ENCODE data around the gene CD180. TPM values are rescaled to one million over a fixed set of nuclear protein-coding genes. Genes with fewer than 3 reads are reported as not detected.

The CD180 gene
- total RNA-seq, 1 experiment from 2014 or later: not detected

DNA sequence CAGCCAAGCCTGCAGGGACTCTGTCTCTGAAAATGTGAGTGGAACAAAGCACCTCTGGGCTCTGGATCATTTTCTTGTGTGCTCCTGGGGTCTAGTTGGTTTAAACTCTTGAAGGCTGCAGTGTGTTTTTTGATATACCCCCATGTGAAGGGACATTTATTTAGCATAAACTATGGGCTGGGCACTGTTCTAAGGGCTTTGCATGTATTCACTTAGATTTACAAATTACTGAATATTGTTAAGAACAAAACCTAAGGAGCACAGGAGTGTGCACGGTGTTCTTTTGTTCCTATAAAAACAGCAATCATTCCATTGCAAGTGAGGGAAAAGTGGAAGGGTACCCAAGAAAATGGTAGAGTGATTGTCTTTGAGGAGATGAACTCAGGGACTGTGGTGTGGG, 20.0 kb upstream of the CD180 start:
- H3K27me3 ChIP-seq: no peaks in the 10 kb centered on the region
- H3K36me3 ChIP-seq: no peaks in the 10 kb centered on the region
- no peak overlapping the region for H3K4me3 ChIP-seq
- no peaks in the 10 kb centered on the region for H3K9me3 ChIP-seq
- no peak for DNase-seq

DNA sequence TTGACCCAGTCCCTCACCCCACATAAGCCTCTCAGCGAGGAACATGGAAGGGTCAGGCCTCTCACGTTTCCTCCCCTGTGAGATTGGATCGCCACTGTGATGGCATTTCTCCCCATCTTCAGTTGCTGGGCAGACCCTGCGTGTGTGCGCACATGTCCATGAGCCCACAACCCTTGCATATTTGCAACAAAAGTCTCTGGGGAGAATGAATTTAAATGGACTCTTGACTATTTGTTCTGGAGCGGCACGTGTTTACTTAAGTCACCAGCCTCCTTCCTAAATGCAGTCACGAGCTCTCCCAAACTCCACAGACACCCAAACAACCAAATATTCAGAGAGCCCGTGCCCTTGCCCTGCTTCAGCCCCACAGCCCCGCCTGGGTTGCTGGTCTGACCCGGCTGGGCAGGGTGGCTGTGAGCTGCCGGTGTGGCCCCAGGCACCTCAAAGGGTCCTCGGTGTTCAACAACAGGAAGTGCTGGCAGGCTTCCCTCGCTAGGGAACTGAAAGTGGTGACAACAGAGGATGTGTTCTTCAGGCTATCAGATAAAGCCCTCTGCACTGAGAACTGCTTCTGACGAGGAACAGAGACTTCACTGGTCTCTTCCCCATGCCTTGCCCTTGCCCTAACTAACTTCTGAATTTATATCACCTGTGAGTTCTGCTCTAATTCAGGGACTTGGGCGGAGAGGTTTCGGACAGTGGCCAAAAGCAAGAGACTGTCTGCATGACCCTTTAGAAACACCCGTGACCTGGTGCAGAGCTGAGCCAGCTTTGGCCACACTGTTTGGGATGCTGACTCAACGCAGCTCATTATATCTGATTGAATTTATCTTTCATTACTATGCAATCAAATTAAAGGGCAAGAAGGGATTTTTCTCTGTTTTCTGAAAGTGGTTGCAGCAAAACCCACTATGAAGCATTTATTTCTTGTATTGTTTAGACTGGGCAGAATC, 19.2 kb upstream of the CD180 start:
- H3K36me3 ChIP-seq: no peaks in the 10 kb centered on the region
- no peaks in the 10 kb centered on the region for H3K9me3 ChIP-seq
- no peak overlapping the region for H3K4me3 ChIP-seq
- no peaks in the 10 kb centered on the region for H3K27me3 ChIP-seq
- DNase-seq: no peak

GRCh38 chr5:67214707-67215447, 18.3 kb upstream of the CD180 start:
- H3K27me3 ChIP-seq: no peaks in the 10 kb centered on the region
- no peaks in the 10 kb centered on the region for H3K36me3 ChIP-seq
- no peak overlapping the region for H3K4me3 ChIP-seq
- no peaks in the 10 kb centered on the region for H3K9me3 ChIP-seq
- DNase-seq: no peak

DNA sequence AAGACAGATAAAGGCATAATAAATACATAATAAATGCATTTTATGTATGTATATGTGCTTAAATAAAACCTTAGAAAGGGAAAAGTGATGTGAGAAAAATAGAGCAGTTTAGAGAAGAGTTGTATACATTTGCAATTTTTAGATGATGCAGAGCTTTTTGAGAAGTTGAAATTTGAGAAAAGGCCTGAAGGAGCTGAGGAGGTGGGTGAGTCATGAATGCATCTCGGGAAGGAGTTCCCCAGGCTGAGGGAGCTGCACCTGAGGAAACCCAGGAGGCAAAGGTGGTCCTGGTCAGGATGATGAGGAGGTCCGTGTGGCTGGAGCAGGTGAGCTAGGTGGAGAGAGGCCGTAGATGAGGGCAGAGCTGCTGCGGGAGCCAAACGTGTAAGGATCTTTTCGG, 17.4 kb upstream of the CD180 start:
- H3K9me3 ChIP-seq: no peaks in the 10 kb centered on the region
- H3K27me3 ChIP-seq: no peaks in the 10 kb centered on the region
- H3K36me3 ChIP-seq: no peaks in the 10 kb centered on the region
- no peak for DNase-seq
- no peak overlapping the region for H3K4me3 ChIP-seq

DNA sequence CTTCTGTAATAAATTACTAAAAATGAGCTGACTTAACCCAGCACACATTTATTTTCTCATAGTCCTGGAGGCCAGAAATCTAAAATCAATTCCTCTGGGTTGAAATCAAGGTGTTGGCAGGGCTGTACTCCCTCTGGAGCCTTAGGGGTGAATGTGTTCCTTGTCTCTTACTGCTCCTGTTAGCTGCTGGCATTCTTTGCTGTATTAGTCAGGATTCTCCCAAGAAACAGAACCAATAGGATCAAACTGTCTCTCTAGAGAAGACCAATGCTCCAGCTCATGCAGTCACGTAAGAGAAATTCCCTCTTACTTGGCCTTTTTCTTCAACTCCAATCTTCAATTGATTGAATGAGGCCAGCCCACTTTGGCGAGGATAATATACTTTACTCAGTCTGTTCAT, 15.3 kb upstream of the CD180 start:
- DNase-seq: no peak
- Histone ChIP-seq H3K36me3 (no peaks in the 10 kb centered on the region), H3K4me3 (no peak overlapping the region), H3K9me3 (no peaks in the 10 kb centered on the region), H3K27me3 (no peaks in the 10 kb centered on the region)

GRCh38 chr5:67209141-67209771, 12.7 kb upstream of the CD180 start:
- DNase-seq: peak; percentile 57
- Histone ChIP-seq H3K36me3 (no peaks in the 10 kb centered on the region), H3K9me3 (no peaks in the 10 kb centered on the region), H3K27me3 (no peaks in the 10 kb centered on the region), H3K4me3 (no peak overlapping the region)

- Histone ChIP-seq H3K4me3 (no peak overlapping the region), H3K9me3 (no peaks in the 10 kb centered on the region), H3K27me3 (no peaks in the 10 kb centered on the region), H3K36me3 (no peaks in the 10 kb centered on the region)
- DNase-seq: no peak
Measured at GRCh38 chr5:67208403-67208802, 11.8 kb upstream of the CD180 start.

- no peaks in the 10 kb centered on the region for H3K36me3 ChIP-seq
Measured at GRCh38 chr5:67206929-67207328, 10.3 kb upstream of the CD180 start.

GRCh38 chr5:67206461-67206860, 9.9 kb upstream of the CD180 start:
- Histone ChIP-seq H3K4me3 (no peak overlapping the region), H3K27me3 (no peaks in the 10 kb centered on the region), H3K36me3 (no peaks in the 10 kb centered on the region), H3K9me3 (no peaks in the 10 kb centered on the region)
- DNase-seq: no peak

More at GRCh38 chr5:67206929-67207328, 10.3 kb upstream of the CD180 start:
- Histone ChIP-seq H3K27me3 (no peaks in the 10 kb centered on the region), H3K4me3 (no peak overlapping the region), H3K9me3 (no peaks in the 10 kb centered on the region)
- DNase-seq: peak; percentile 9

GRCh38 chr5:67205981-67206380, 9.4 kb upstream of the CD180 start:
- H3K4me3 ChIP-seq: no peak overlapping the region
- no peaks in the 10 kb centered on the region for H3K36me3 ChIP-seq
- no peaks in the 10 kb centered on the region for H3K9me3 ChIP-seq
- no peaks in the 10 kb centered on the region for H3K27me3 ChIP-seq
- no peak for DNase-seq

GRCh38 chr5:67204821-67205220, 8.2 kb upstream of the CD180 start:
- no peaks in the 10 kb centered on the region for H3K9me3 ChIP-seq
- H3K27me3 ChIP-seq: no peaks in the 10 kb centered on the region
- DNase-seq: no peak
- no peaks in the 10 kb centered on the region for H3K36me3 ChIP-seq
- no peak overlapping the region for H3K4me3 ChIP-seq

DNA sequence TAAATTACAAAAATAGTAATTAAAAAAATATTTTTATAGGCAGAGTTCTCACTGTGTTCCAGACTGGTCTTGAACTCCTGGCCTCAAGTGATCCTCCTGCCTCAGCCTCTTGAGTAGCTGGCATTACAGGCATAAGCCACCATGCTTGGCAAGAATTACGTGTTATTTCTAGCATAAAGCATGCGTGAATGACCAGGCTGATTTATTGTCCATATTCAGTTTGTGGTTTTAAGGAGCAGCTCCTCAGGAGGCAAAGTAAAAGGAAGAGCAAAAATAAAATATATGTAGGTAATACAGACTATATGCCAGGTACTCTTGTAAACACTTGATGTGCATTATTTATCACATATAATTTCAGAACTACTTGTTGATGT, 7.1 kb upstream of the CD180 start:
- no peaks in the 10 kb centered on the region for H3K9me3 ChIP-seq
- H3K27me3 ChIP-seq: no peaks in the 10 kb centered on the region
- no peak overlapping the region for H3K4me3 ChIP-seq
- no peaks in the 10 kb centered on the region for H3K36me3 ChIP-seq
- no peak for DNase-seq

- Histone ChIP-seq H3K9me3 (no peaks in the 10 kb centered on the region), H3K4me3 (no peak overlapping the region), H3K36me3 (no peaks in the 10 kb centered on the region), H3K27me3 (no peaks in the 10 kb centered on the region)
- no peak for DNase-seq
Measured at GRCh38 chr5:67202828-67203227, 6.2 kb upstream of the CD180 start.

DNA sequence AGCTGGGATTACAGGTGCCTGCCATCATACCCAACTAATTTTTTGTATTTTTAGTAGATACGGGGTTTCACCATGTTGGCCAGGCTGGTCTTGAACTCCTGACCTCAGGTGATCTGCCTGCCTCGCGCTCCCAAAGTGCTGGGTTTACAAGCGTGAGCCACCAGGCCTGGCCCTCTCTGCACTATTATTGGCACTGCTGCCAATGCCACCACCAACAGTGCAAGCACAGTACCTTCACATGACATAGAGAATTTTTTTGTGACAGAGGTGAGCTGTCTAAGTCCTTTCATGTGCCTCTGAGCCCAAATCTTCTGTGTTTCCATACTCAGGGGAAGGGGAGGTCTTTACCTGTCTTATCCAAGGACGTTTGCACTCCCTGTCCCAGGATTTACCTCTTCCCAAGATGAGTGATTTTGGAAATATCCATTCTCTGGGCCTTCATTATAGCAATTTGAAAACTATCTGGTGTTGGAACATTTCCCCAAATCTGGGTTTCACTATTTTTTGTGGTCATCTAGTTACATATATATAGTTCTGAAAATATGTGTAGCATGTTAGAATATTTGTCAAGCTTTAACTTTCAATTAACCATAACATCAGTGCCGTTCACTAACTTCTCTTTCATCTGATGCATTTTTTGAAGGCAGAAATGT, 5.4 kb upstream of the CD180 start:
- DNase-seq: no peak
- Histone ChIP-seq H3K27me3 (no peaks in the 10 kb centered on the region), H3K4me3 (no peak overlapping the region), H3K9me3 (no peaks in the 10 kb centered on the region), H3K36me3 (no peaks in the 10 kb centered on the region)

GRCh38 chr5:67200809-67201562, 4.4 kb upstream of the CD180 start:
- H3K9me3 ChIP-seq: no peaks in the 10 kb centered on the region
- H3K4me3 ChIP-seq: no peak overlapping the region
- H3K27me3 ChIP-seq: no peaks in the 10 kb centered on the region
- H3K36me3 ChIP-seq: no peaks in the 10 kb centered on the region
- no peak for DNase-seq

DNA sequence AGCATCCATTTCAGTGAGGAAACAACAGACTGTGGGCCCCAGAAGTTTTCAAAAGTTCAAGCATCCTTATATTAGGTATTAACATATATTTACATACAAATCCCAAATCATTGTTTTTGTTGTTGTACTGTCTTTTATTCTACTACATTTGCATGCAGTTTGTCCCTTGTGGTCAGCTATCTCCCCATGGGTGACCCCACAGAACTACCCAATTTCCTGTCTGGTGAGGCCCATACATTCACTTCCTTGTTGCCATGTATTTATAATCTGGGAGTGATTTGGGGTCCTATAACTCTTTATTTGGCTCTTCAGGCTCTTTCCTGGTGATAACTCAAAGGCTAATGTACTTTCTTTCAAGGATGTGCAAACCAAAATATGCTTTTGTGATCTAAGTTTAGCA, 3.3 kb upstream of the CD180 start:
- no peak for DNase-seq
- Histone ChIP-seq H3K27me3 (no peaks in the 10 kb centered on the region), H3K36me3 (no peaks in the 10 kb centered on the region), H3K4me3 (no peak overlapping the region), H3K9me3 (no peaks in the 10 kb centered on the region)

Measured in MG63 (cell line).